GM21515 (cell line): ENCODE data around the gene PLPP6.

ENCODE experiments used
- ATAC-seq: cut with Tn5 transposase; IDR thresholded peaks from one replicate; pipeline ENCODE4 v1.9.1; 2021; ENCODE audit not compliant: unreplicated experiment

The PLPP6 gene

DNA sequence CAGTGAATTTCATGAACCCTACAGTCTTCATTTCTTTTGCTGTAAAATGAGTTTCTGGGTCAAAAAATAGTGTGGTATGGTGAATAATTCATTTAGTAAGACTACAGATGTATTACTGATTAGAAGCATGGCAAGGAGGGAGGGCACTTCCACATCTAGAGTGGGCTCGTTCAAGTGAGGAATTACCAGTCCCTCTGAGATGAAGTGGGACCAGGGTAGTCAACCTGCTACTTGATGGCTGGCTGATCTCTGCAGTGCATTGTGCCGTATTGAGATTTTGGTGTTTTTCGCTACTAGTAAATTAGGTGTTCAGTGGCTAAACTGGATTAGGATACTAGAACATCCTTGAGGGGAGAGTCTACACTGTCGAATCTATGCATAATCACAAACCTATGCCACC lies 28.1 kb downstream of the PLPP6 start:
- peak; percentile 33 for ATAC-seq

DNA sequence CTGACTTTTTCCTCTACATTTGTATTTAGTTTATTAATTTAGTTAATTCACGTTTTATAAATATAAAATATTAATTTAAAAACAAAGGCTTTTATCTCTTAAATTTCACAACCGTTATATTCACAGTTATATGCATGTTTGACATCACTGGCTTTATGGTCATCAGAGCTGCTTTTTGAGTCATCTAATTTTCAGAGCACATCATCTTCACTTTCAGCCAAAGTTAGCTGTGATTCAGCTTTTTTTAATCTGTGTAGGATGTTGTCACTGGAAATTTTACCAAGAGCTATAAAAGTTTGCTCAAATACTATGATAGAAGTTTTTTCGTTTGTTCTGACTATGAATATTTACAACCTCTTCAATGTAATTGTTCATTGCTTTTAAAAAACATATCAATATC lies 29.7 kb downstream of the PLPP6 start:
- no peak for ATAC-seq

- no peak for ATAC-seq
Measured at GRCh38 chr9:4700091-4700490, 38.0 kb downstream of the PLPP6 start.

GRCh38 chr9:4700932-4701331 lies 38.8 kb downstream of the PLPP6 start:
- no peak for ATAC-seq

GRCh38 chr9:4701526-4701925 lies 39.4 kb downstream of the PLPP6 start:
- ATAC-seq = no peak

- ATAC-seq = no peak
Measured at GRCh38 chr9:4704129-4704528, 42.0 kb downstream of the PLPP6 start.

DNA sequence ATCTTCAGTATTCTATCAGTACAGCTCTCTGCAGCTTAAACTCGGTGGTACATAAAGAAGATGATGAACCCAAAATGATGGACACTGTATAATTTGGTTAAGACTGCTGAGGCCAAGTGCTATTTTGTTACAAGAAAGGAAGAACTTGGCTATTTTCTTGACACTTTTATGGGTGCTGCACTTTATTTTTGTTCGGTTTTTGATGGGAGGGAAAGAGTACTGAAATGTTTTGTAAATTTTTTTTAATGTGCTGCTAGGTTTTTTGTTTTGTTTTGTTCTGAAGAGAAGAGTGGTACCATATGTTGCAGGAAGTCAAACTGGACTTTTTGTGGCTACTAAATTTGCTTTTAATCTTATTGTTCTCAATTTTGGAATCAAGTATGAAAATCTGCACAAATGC lies 43.9 kb downstream of the PLPP6 start:
- ATAC-seq = no peak

GRCh38 chr9:4706971-4707622 lies 45.0 kb downstream of the PLPP6 start:
- no peak for ATAC-seq

DNA sequence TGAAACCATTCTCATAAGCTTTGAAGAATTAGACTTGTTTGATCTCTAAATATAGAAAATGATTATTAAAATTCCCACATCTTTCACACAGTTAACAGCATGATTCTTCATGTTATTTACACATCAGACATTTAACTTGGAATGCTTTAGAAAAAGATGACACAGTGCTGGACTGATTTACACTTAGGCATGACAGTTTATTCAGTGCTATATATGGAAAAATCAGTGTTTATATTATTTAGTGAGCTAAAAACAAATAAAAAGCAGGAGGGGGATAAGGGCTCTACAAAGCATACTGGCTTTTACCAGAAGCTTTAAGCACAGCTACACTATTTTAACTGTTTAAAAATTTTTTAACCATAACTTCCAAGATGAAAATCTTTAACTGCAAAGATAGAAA lies 47.3 kb downstream of the PLPP6 start:
- ATAC-seq = no peak

DNA sequence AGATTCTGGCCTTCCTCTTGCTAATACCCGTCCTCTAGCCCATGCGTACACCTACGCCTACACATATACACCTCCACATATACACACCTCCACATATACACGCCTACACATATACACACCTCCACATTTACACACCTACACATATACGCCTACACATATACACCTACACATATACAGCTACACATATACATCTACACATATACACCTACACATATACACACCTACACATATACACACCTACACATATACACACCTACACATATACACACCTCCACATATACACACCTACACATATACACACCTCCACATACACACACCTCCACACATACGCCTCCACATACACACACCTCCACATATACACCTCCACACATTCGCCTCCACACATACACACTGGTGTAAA lies 51.8 kb downstream of the PLPP6 start:
- no peak for ATAC-seq

GRCh38 chr9:4714266-4715016 lies 52.3 kb downstream of the PLPP6 start:
- ATAC-seq = no peak
